CD14-positive monocyte (primary cell): ENCODE measurements around the gene VPS8. TPM values are rescaled to one million over a fixed set of nuclear protein-coding genes. Genes with fewer than 3 reads are reported as not detected.

ENCODE experiments used
- DNase-seq, 3 donors: peaks; one replicate each; pipeline ENCODE4 v3.0.0-alpha.2; 2011 to 2022
- H2AFZ ChIP-seq: 2 replicates; pipeline ENCODE4 v1.6.0; 2012; ENCODE audit warnings: mild to moderate bottlenecking, low read depth, low read length, inconsistent platforms; ENCODE audit not compliant: insufficient read depth, poor library complexity, severe bottlenecking
- H3K27ac ChIP-seq, 2 donors: 1 replicate in 1 of 2; 2 replicates in 1 of 2; pipeline ENCODE4 v1.5.1; 2012 to 2013; ENCODE audit warnings: low read length in 2 of 2, control low read depth in 1 of 2, inconsistent platforms in 1 of 2, low read depth in 1 of 2, mild to moderate bottlenecking in 1 of 2
- H3K27me3 ChIP-seq, 2 donors: one replicate each; pipeline versions ENCODE4 v1.6.0 to v1.6.1; 2011 to 2013; ENCODE audit warnings: low read length in 2 of 2; ENCODE audit not compliant: control insufficient read depth in 2 of 2, insufficient read depth in 2 of 2
- H3K36me3 ChIP-seq, 2 donors: replicated peaks in 1 of 2; 1 replicate in 1 of 2; 2 replicates in 1 of 2; pipeline versions ENCODE4 v1.5.1 to v1.6.1; 2012 to 2013; ENCODE audit warnings: low read length in 2 of 2, control low read depth in 1 of 2, inconsistent platforms in 1 of 2, mild to moderate bottlenecking in 1 of 2; ENCODE audit not compliant: insufficient read depth in 2 of 2, control insufficient read depth in 1 of 2
- H3K4me1 ChIP-seq, 2 donors: 1 replicate in 1 of 2; 2 replicates in 1 of 2; pipeline versions ENCODE4 v1.5.1 to v1.6.1; 2012 to 2013; ENCODE audit warnings: low read length in 2 of 2, control low read depth in 1 of 2, inconsistent platforms in 1 of 2, mild to moderate bottlenecking in 1 of 2, moderate library complexity in 1 of 2; ENCODE audit not compliant: insufficient read depth in 2 of 2, control insufficient read depth in 1 of 2
- H3K4me2 ChIP-seq: replicated peaks from 2 replicates; pipeline ENCODE3; 2012; ENCODE audit warnings: low read length, moderate library complexity, mild to moderate bottlenecking; ENCODE audit not compliant: poor library complexity, severe bottlenecking; ENCODE audit errors: extremely low read depth
- H3K4me3 ChIP-seq, 3 experiments: fragments of 200-600 bp in 1 of 3; sonication (generic) in 1 of 3; replicated peaks in 1 of 3; 1 replicate in 2 of 3; 2 replicates in 1 of 3; pipeline ENCODE4 v1.5.1; 2011 to 2013; ENCODE audit warnings: low read length in 3 of 3, mild to moderate bottlenecking in 3 of 3, control low read depth in 2 of 3, low read depth in 2 of 3, inconsistent platforms in 1 of 3, moderate library complexity in 1 of 3
- H3K79me2 ChIP-seq: 2 replicates; pipeline ENCODE4 v1.6.0; 2012; ENCODE audit warnings: mild to moderate bottlenecking, control low read depth, inconsistent platforms, low read length, moderate library complexity; ENCODE audit not compliant: insufficient read depth
- H3K9ac ChIP-seq: 2 replicates; pipeline ENCODE4 v1.6.0; 2017; ENCODE audit warnings: low read length, mild to moderate bottlenecking; ENCODE audit not compliant: insufficient read depth, poor library complexity, severe bottlenecking
- H3K9me3 ChIP-seq, 2 donors: replicated peaks in 1 of 2; 1 replicate in 1 of 2; 2 replicates in 1 of 2; pipeline versions ENCODE4 v1.5.1 to v1.6.1; 2012 to 2013; ENCODE audit warnings: low read length in 2 of 2, control low read depth in 1 of 2; ENCODE audit not compliant: control insufficient read depth in 1 of 2, insufficient read depth in 1 of 2
- H4K20me1 ChIP-seq: 2 replicates; pipeline ENCODE4 v1.6.0; 2012; ENCODE audit warnings: mild to moderate bottlenecking, low read length, control low read depth, moderate library complexity; ENCODE audit not compliant: insufficient read depth
- H3K27ac Mint-ChIP-seq, 7 donors: one replicate each; pipeline ENCODE4 v1.8.0; 2020; ENCODE audit warnings: mild to moderate bottlenecking in 7 of 7, mixed read lengths in 7 of 7, moderate library complexity in 6 of 7, inconsistent platforms in 2 of 7
- H3K27me3 Mint-ChIP-seq, 3 donors: one replicate each; pipeline ENCODE4 v1.8.0; 2021 to 2022; ENCODE audit warnings: low read depth in 3 of 3, mild to moderate bottlenecking in 3 of 3, mixed read lengths in 3 of 3, moderate library complexity in 3 of 3, inconsistent platforms in 1 of 3
- H3K36me3 Mint-ChIP-seq, 2 donors: one replicate each; pipeline ENCODE4 v1.8.0; 2020; ENCODE audit warnings: mixed read lengths in 2 of 2, inconsistent platforms in 1 of 2, mild to moderate bottlenecking in 1 of 2
- H3K4me1 Mint-ChIP-seq: one replicate; pipeline ENCODE4 v1.8.0; 2020; ENCODE audit warnings: mild to moderate bottlenecking, mixed read lengths
- H3K4me3 Mint-ChIP-seq, 2 donors: one replicate each; pipeline ENCODE4 v1.8.0; 2020; ENCODE audit warnings: mild to moderate bottlenecking in 2 of 2, mixed read lengths in 2 of 2, moderate library complexity in 1 of 2
- H3K9me3 Mint-ChIP-seq, 7 donors: one replicate each; pipeline ENCODE4 v1.8.0; 2020 to 2022; ENCODE audit warnings: mixed read lengths in 7 of 7, mild to moderate bottlenecking in 6 of 7, moderate library complexity in 6 of 7, inconsistent platforms in 2 of 7
- whole genome bisulfite sequencing: methylation state at CpG from one replicate; pipeline ENCODE4 v1.1.5; 2013; ENCODE audit warnings: missing lambda C conversion rate; ENCODE audit not compliant: insufficient coverage; 5-methylcytosine and 5-hydroxymethylcytosine counted together
- intact Hi-C, 2 donors: fragments of 100-400 bp; cut with micrococcal nuclease; formaldehyde crosslinking; loops; one replicate each; pipeline versions ENCODE4 v1.15.0 to v1.15.1; 2023
- polyA plus RNA-seq, 3 donors: library from polyadenylated mRNA; depleted of rRNA in 1 of 3; unstranded in 2 of 3; stranded (reverse) in 1 of 3; fragments of 300-500 nt in 2 of 3; fragments of >200 nt in 1 of 3; fragmentation: Illumina TruSeq in 2 of 3; gene quantifications; 1 replicate in 2 of 3; 2 replicates in 1 of 3; pipeline ENCODE4 v1.2.3, GENCODE V29; 2012 to 2021
- TF ChIP-seq, protein P1 (sequence below): fragments of 200-600 bp; IDR thresholded peaks from one replicate; pipeline ENCODE4 v1.8.0; 2022; ENCODE audit warnings: antibody characterized with exemption, mild to moderate bottlenecking

The VPS8 gene
- polyA plus RNA-seq, 3 donors, result 22.0 to 42.3 (median 29.2) TPM

DNA sequence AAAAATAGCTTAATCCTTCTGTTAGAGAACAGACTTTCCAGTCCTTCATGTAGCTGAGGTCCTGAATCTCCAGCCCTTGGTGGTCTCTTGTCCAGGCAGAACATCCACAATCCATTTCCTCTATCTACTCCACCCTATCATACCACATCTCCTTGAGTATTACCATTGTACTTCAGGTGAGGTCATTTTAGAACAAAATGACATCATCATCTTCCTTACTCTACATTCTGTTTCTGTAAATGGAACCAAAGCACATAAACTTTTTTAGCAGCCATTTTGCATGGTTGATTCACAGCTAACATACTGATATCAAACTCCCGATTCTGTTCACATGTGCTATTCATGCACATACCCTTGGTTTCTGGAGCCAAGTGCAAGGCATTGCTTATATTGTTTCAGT, 228.5 kb downstream of the VPS8 start:
- Mint-ChIP-seq H3K9me3 (peaks cover 5 to 16% (median 10%) of the 10 kb centered on the region in 7 donors), H3K4me1 (peaks cover 9% of the 10 kb centered on the region), H3K4me3 (no peak overlapping the region), H3K27me3 (peaks cover 0 to 2% (median 1%) of the 10 kb centered on the region in 3 donors), H3K27ac (no peak overlapping the region), H3K36me3 (peaks cover 52 to 53% of the 10 kb centered on the region in 2 donors)
- Histone ChIP-seq H3K4me3 (no peak overlapping the region), H3K4me1 (peaks cover 0 to 3% of the 10 kb centered on the region in 2 donors), H3K27me3 (no peaks in the 10 kb centered on the region), H3K27ac (no peak overlapping the region), H3K4me2 (no peak overlapping the region), H3K9ac (no peak overlapping the region), H2AFZ (no peak overlapping the region), H3K9me3 (peaks cover 7 to 11% of the 10 kb centered on the region in 2 donors), H3K79me2 (no peaks in the 10 kb centered on the region), H3K36me3 (peaks cover 0 to 37% of the 10 kb centered on the region in 2 donors), H4K20me1 (no peaks in the 10 kb centered on the region)
- intact Hi-C loops, result no loop called here
- no peak for DNase-seq
- TF ChIP-seq, protein P1, sequence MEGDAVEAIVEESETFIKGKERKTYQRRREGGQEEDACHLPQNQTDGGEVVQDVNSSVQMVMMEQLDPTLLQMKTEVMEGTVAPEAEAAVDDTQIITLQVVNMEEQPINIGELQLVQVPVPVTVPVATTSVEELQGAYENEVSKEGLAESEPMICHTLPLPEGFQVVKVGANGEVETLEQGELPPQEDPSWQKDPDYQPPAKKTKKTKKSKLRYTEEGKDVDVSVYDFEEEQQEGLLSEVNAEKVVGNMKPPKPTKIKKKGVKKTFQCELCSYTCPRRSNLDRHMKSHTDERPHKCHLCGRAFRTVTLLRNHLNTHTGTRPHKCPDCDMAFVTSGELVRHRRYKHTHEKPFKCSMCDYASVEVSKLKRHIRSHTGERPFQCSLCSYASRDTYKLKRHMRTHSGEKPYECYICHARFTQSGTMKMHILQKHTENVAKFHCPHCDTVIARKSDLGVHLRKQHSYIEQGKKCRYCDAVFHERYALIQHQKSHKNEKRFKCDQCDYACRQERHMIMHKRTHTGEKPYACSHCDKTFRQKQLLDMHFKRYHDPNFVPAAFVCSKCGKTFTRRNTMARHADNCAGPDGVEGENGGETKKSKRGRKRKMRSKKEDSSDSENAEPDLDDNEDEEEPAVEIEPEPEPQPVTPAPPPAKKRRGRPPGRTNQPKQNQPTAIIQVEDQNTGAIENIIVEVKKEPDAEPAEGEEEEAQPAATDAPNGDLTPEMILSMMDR, result no peak
- no CpG with 5 or more reads among the region's 1 CpG for WGBS

DNA sequence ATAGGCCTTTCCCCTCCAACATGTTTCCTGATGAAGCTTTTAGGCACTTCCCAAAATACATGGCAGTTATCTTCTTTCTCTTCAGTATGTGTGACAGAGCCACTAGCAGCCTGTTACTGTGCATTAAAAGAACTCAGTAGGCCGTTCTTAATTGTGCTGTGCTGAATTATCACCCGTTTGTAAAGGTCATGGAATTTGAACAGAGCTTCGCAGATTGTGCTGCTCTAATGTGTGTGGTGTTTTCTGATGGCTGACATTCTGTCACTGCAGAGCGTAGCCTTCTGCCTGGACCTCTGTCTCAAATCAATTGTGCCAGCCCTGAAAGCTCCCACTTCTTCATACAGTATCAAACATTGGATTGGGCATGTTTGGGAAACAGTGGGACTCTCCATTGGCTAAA, 229.6 kb downstream of the VPS8 start:
- Mint-ChIP-seq H3K9me3 (peaks cover 0 to 14% (median 9%) of the 10 kb centered on the region in 7 donors), H3K36me3 (peaks cover 47 to 52% of the 10 kb centered on the region in 2 donors), H3K27ac (no peak overlapping the region), H3K4me3 (no peak overlapping the region), H3K27me3 (peaks cover 0 to 2% (median 1%) of the 10 kb centered on the region in 3 donors), H3K4me1 (peaks cover 16% of the 10 kb centered on the region)
- peaks cover 0 to 43% of the 10 kb centered on the region in 2 donors for H3K36me3 ChIP-seq
- H3K4me1 ChIP-seq, result peaks cover 0 to 3% of the 10 kb centered on the region in 2 donors
- TF ChIP-seq, protein P1, result no peak
- H3K9me3 ChIP-seq, result peaks cover 7 to 11% of the 10 kb centered on the region in 2 donors
- no peaks in the 10 kb centered on the region for H3K79me2 ChIP-seq
- no peaks in the 10 kb centered on the region for H3K27me3 ChIP-seq
- H2AFZ ChIP-seq, result no peak overlapping the region
- H3K4me3 ChIP-seq, result no peak overlapping the region
- H3K27ac ChIP-seq, result no peak overlapping the region
- no peak overlapping the region for H3K9ac ChIP-seq
- no peak for DNase-seq
- 100% methylated on average over 2 of the region's 4 CpGs for WGBS
- no peaks in the 10 kb centered on the region for H4K20me1 ChIP-seq
- intact Hi-C loops, result no loop called here
- H3K4me2 ChIP-seq, result no peak overlapping the region
